ENCODE measurements around the gene BSND. TPM values are rescaled to one million over a fixed set of nuclear protein-coding genes. Genes with fewer than 3 reads are reported as not detected.

Gene BSND
- total and polyA plus RNA-seq, 9 of the 15 experiments (the other 6 are each of a cell fraction or from before 2014, with no cell fraction given) = not detected

DNA sequence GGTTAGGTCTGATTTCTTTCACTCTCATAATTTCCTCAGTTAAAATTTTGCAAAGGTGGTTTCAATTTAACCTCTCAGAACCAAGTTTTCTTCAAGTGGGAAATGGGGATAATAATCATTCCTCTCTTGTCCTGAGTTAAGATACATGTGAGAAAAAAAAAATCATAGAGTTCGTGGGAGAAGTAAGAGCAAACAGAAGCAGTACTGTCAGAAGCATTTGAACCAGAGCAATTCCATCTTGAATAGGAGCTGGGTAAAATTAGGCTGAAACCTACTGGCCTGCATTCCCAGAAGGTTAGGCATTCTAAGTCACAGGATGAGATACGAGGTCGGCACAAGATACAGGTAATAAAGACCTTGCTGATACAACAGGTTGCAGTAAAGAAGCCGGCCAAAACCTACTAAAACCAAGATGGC is 46.9 kb upstream of the BSND start (continued):
- TF ChIP-seq ZNF318 (IDR thresholded peaks at IDR 0.05; ENCODE audit: borderline replicate concordance in 1 of 2, low read depth in 1 of 2) (no peak), CBFA2T2 (conservative IDR thresholded peaks at IDR 0.05) (no peak), ZNF263 (CRISPR knock-in tag; IDR thresholded peaks at IDR 0.05; ENCODE audit: borderline replicate concordance) (no peak), HOXB6 (CRISPR knock-in tag; IDR thresholded peaks at IDR 0.05; ENCODE audit: borderline replicate concordance) (no peak), NR2C1 (IDR thresholded peaks at IDR 0.05) (no peak), NR2C1 (tag; IDR thresholded peaks at IDR 0.05) (peak; percentile 62; the same call in 1 of the 2 replicates), ZNF551 (CRISPR knock-in tag; IDR thresholded peaks at IDR 0.05) (no peak), HINFP (tag; conservative IDR thresholded peaks at IDR 0.05; ENCODE audit: low read depth) (0 out of 2 replicates have a peak, but pooled peaks have one; percentile 23), PRPF4 (IDR thresholded peaks at IDR 0.05; ENCODE audit: insufficient read depth, low read depth, low read length, poor library complexity, severe bottlenecking) (no peak), ZNF175 (CRISPR knock-in tag; IDR thresholded peaks at IDR 0.05; ENCODE audit: low read depth) (peak; percentile 80), SMAD3 (CRISPR knock-in tag; conservative IDR thresholded peaks at IDR 0.05) (0 out of 2 replicates have a peak, but pooled peaks have one; percentile 19), RBFOX2 (IDR thresholded peaks at IDR 0.05; ENCODE audit: low read depth, low read length) (no peak)
- TF ChIP-seq, protein P1, sequence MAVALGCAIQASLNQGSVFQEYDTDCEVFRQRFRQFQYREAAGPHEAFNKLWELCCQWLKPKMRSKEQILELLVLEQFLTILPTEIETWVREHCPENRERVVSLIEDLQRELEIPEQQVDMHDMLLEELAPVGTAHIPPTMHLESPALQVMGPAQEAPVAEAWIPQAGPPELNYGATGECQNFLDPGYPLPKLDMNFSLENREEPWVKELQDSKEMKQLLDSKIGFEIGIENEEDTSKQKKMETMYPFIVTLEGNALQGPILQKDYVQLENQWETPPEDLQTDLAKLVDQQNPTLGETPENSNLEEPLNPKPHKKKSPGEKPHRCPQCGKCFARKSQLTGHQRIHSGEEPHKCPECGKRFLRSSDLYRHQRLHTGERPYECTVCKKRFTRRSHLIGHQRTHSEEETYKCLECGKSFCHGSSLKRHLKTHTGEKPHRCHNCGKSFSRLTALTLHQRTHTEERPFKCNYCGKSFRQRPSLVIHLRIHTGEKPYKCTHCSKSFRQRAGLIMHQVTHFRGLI (CRISPR knock-in tag; IDR thresholded peaks at IDR 0.05) = peak; percentile 55; the same call in 1 of the 2 replicates
- TF ChIP-seq, protein P2, sequence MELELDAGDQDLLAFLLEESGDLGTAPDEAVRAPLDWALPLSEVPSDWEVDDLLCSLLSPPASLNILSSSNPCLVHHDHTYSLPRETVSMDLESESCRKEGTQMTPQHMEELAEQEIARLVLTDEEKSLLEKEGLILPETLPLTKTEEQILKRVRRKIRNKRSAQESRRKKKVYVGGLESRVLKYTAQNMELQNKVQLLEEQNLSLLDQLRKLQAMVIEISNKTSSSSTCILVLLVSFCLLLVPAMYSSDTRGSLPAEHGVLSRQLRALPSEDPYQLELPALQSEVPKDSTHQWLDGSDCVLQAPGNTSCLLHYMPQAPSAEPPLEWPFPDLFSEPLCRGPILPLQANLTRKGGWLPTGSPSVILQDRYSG (tag; conservative IDR thresholded peaks at IDR 0.05; ENCODE audit: low read depth) = peak; percentile 93
